AG09309 (cell line): ENCODE data around the gene FOXJ3.

Experiments used
- DNase-seq: peaks from one replicate; pipeline ENCODE4 v3.0.0-alpha.2; 2010; ENCODE audit warnings: low read depth
- H3K4me3 ChIP-seq: 2 replicates; pipeline ENCODE4 v1.5.1; 2011; ENCODE audit warnings: mild to moderate bottlenecking, low read depth, low read length, moderate library complexity; ENCODE audit not compliant: control insufficient read depth
- CTCF ChIP-seq: IDR thresholded peaks from 2 replicates; pipeline ENCODE4 v1.5.1; 2011; ENCODE audit warnings: mild to moderate bottlenecking, low read depth, low read length, inconsistent platforms; ENCODE audit not compliant: insufficient read depth, control insufficient read depth; ENCODE audit errors: missing control alignments

FOXJ3 gene

GRCh38 chr1:42195841-42196240, 139.2 kb downstream of the FOXJ3 start:
- H3K4me3 ChIP-seq, result no peak overlapping the region
- no peak for DNase-seq
- TF ChIP-seq CTCF, result no peak

GRCh38 chr1:42192106-42192505, 142.9 kb downstream of the FOXJ3 start:
- DNase-seq, result no peak
- no peak for TF ChIP-seq CTCF
- H3K4me3 ChIP-seq, result no peak overlapping the region

GRCh38 chr1:42191319-42191718, 143.7 kb downstream of the FOXJ3 start:
- TF ChIP-seq CTCF, result no peak
- no peak for DNase-seq

DNA sequence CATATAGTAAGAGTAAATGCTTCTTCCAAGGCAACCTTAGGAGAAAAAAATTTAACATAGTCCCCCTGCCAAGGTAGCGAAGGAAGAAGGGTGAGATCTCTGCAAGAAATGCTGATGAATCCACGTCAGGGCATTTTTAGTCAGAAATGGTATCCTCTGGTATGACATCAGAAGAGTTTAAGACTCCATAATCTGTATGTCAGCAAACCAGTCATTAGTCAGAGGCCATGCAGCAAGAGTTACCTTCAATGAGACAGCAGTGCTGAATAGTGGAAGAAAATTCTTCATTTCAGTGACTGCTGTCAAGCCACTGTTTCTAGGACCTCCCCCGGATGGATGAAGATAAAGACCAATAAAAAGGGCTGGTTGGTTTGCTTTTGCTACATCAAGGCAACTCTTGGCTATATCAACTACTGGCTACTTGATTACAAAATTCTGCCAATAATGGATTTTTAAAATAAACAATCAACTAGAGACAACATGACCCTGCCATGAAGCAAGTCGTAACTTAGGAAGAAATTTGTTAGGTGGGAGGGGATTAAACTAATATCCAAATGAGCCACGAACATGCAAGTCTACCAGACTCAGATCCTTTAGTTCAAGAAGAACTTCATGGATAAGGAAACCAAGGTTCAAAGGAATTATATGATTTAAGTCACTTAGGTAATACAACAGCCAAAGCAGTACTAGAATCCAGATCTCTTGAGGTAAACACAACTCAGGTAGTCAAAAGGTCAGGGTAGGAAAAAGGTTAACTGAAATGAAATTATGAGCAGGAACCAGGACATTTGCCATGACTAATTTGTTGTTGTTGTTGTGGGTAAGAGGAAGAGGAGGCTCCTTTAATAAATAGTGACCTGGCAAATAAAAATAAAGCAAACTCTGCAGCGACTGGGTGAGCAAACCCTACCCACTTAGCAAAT, 144.8 kb downstream of the FOXJ3 start:
- DNase-seq, result no peak
- no peak overlapping the region for H3K4me3 ChIP-seq
- TF ChIP-seq CTCF, result no peak

More at GRCh38 chr1:42191319-42191718, 143.7 kb downstream of the FOXJ3 start:
- no peak overlapping the region for H3K4me3 ChIP-seq

DNA sequence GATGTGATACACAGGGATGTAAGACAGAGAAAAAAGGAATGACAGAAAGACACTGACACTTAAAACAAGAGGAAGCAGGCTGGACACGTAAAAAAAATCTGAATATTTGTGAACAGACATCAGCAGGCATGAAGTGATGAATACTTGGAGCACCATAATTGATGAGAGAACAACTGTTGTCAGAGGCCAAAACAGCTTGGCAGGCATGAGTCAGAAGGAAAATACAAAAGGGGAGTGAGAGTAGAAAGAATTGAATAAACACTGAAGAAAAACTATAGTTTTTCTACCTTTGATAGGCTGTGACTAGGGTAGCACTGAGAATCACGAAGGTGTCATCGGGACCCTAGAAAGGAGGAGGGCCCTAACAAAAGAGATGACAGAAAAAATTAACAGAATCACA, 148.9 kb downstream of the FOXJ3 start:
- H3K4me3 ChIP-seq, result no peak overlapping the region
- TF ChIP-seq CTCF, result no peak
- no peak for DNase-seq

- no peak for DNase-seq
- H3K4me3 ChIP-seq, result no peak overlapping the region
- no peak for TF ChIP-seq CTCF
Observed at GRCh38 chr1:42184616-42185015, 150.4 kb downstream of the FOXJ3 start.
